K562 (cell line): ENCODE results near the gene ACSM6. TPM values are rescaled to one million over a fixed set of nuclear protein-coding genes. Genes with fewer than 3 reads are reported as not detected.
A peak's percentile ranks its signal among the peaks of the same experiment; 100 is the strongest.

Experiments used
- ASH1L ChIP-seq: fragments of 450-650 bp; IDR thresholded peaks from 2 replicates; pipeline ENCODE4 v1.6.1; 2018; ENCODE audit warnings: borderline replicate concordance, mild to moderate bottlenecking, low read depth; ENCODE audit not compliant: partially characterized antibody
- CBX5 ChIP-seq: IDR thresholded peaks from 2 replicates; pipeline ENCODE4 v1.6.1; 2014; ENCODE audit warnings: low read depth, borderline replicate concordance
- COPS2 ChIP-seq: fragments of 450-650 bp; conservative IDR thresholded peaks from 2 replicates; pipeline ENCODE4 v1.6.1; 2016; ENCODE audit warnings: mild to moderate bottlenecking, moderate library complexity
- CREB3 ChIP-seq: fragments of 450-650 bp; conservative IDR thresholded peaks from 2 replicates; pipeline ENCODE4 v1.6.1; 2016; ENCODE audit warnings: missing genetic modification characterization, low read depth, mild to moderate bottlenecking, missing compliant biosample characterization, moderate library complexity
- CREM ChIP-seq: IDR thresholded peaks from 2 replicates; pipeline ENCODE4 v1.6.1; 2014; ENCODE audit warnings: antibody characterized with exemption, low read depth
- EGR1 ChIP-seq: fragments of 450-650 bp; conservative IDR thresholded peaks from 2 replicates; pipeline ENCODE4 v1.6.1; 2017; ENCODE audit warnings: mild to moderate bottlenecking
- FOXK2 ChIP-seq, 2 experiments: fragments of 450-650 bp; IDR thresholded peaks in 1 of 2; conservative IDR thresholded peaks in 1 of 2; 2 replicates each; pipeline ENCODE4 v1.6.1; 2016; ENCODE audit warnings: low read depth in 2 of 2, mild to moderate bottlenecking in 1 of 2
- GATA2 ChIP-seq: sonication (generic); formaldehyde crosslinking; IDR thresholded peaks from 2 replicates; pipeline ENCODE4 v1.4.0; 2020; ENCODE audit warnings: mild to moderate bottlenecking, missing genetic modification reagents
- HIVEP1 ChIP-seq: fragments of 250-450 bp; sonication (Bioruptor Pico); IDR thresholded peaks from 2 replicates; pipeline ENCODE4 v1.4.0; 2020; ENCODE audit warnings: mild to moderate bottlenecking
- NFRKB ChIP-seq: fragments of 450-650 bp; IDR thresholded peaks from 2 replicates; pipeline ENCODE4 v1.6.1; 2016; ENCODE audit warnings: low read depth
- PRMT5 ChIP-seq: sonication (generic); formaldehyde crosslinking; IDR thresholded peaks from 2 replicates; pipeline ENCODE4 v1.5.0; 2020; ENCODE audit warnings: missing genetic modification reagents
- STAT5B ChIP-seq: fragments of 250-450 bp; sonication (Bioruptor Pico); IDR thresholded peaks from 2 replicates; pipeline ENCODE4 v1.8.0; 2021; ENCODE audit warnings: mild to moderate bottlenecking, inconsistent platforms
- TEAD1 ChIP-seq, 2 experiments: fragments of 450-650 bp in 1 of 2; sonication (generic) in 1 of 2; formaldehyde crosslinking; IDR thresholded peaks; 2 replicates each; pipeline versions ENCODE4 v1.4.0 to v1.8.0; 2020 to 2022; ENCODE audit warnings: mild to moderate bottlenecking in 2 of 2, missing genetic modification reagents in 1 of 2
- TEAD4 ChIP-seq, 2 experiments: sonication (generic) in 1 of 2; formaldehyde crosslinking in 1 of 2; IDR thresholded peaks; 2 replicates each; pipeline versions ENCODE4 v1.6.1 to v1.8.0; 2012 to 2022; ENCODE audit warnings: borderline replicate concordance in 1 of 2, inconsistent platforms in 1 of 2, low read length in 1 of 2, mild to moderate bottlenecking in 1 of 2, missing genetic modification reagents in 1 of 2
- TGIF2 ChIP-seq: sonication (generic); formaldehyde crosslinking; IDR thresholded peaks from 2 replicates; pipeline ENCODE4 v1.8.1; 2022; ENCODE audit warnings: mild to moderate bottlenecking, missing genetic modification reagents, moderate library complexity
- ZC3H8 ChIP-seq: fragments of 450-650 bp; IDR thresholded peaks from 2 replicates; pipeline ENCODE4 v1.6.1; 2017
- ZKSCAN1 ChIP-seq: fragments of 150-350 bp; IDR thresholded peaks from 2 replicates; pipeline ENCODE4 v1.6.1; 2016; ENCODE audit warnings: low read depth, low read length
- ZKSCAN8 ChIP-seq: fragments of 200-800 bp; sonication (Bioruptor generic); IDR thresholded peaks from 2 replicates; pipeline ENCODE4 v1.6.1; 2016; ENCODE audit warnings: missing genetic modification characterization, missing compliant biosample characterization
- ZNF143 ChIP-seq: sonication (generic); formaldehyde crosslinking; IDR thresholded peaks from 2 replicates; pipeline ENCODE4 v1.9.0; 2022; ENCODE audit warnings: mild to moderate bottlenecking, missing genetic modification reagents
- ZNF316 ChIP-seq: fragments of 450-650 bp; IDR thresholded peaks from 2 replicates; pipeline ENCODE4 v1.6.1; 2016
- ZNF445 ChIP-seq: fragments of 250-450 bp; sonication (Bioruptor Pico); IDR thresholded peaks from 2 replicates; pipeline ENCODE4 v1.4.0; 2020; ENCODE audit warnings: low read depth, mild to moderate bottlenecking, moderate library complexity
- ZNF592 ChIP-seq: fragments of 450-650 bp; IDR thresholded peaks from 2 replicates; pipeline ENCODE4 v1.6.1; 2017; ENCODE audit warnings: antibody characterized with exemption, mild to moderate bottlenecking
- ZNF639 ChIP-seq, 2 experiments: fragments of 200-800 bp in 1 of 2; sonication (Bioruptor generic) in 1 of 2; sonication (generic) in 1 of 2; formaldehyde crosslinking in 1 of 2; IDR thresholded peaks in 1 of 2; conservative IDR thresholded peaks in 1 of 2; 2 replicates each; pipeline versions ENCODE4 v1.5.0 to v1.6.1; 2016 to 2020; ENCODE audit warnings: missing compliant biosample characterization in 1 of 2, missing genetic modification characterization in 1 of 2, missing genetic modification reagents in 1 of 2
- polyA plus RNA-seq, 8 experiments: library from polyadenylated mRNA; depleted of rRNA in 4 of 8; stranded (reverse) in 5 of 8; unstranded in 3 of 8; fragments of >200 nt; fragmentation: Nextera tagmentation in 2 of 8; fragmentation: Illumina TruSeq in 1 of 8; extraction: Ambion mirVana in 2 of 8; extraction: Trizol in 1 of 8; gene quantifications; 2 replicates each; pipeline versions ENCODE4 v1.2.1 to v1.2.3, GENCODE V29; 2011 to 2014; ENCODE audit warnings: inconsistent platforms in 1 of 8, missing spikeins in 1 of 8
- total RNA-seq, 7 experiments: library from RNA; depleted of rRNA in 6 of 7; stranded (reverse); fragments of >200 nt in 6 of 7; fragmentation: Illumina TruSeq in 2 of 7; extraction: Trizol in 2 of 7; gene quantifications; 2 replicates each; pipeline versions ENCODE4 v1.2.1 to v1.2.3, GENCODE V29; 2011 to 2021; ENCODE audit warnings: low replicate concordance in 1 of 7

The ACSM6 gene
- total and polyA plus RNA-seq, 9 of the 15 experiments (the other 6 are each of a cell fraction or from before 2014, with no cell fraction given) = not detected

GRCh38 chr10:95229724-95230627 is 35.9 kb downstream of the ACSM6 start (continued):
- TF ChIP-seq ZNF639 (CRISPR knock-in tag; conservative IDR thresholded peaks at IDR 0.05 in 1 of 2, IDR thresholded peaks at IDR 0.05 in 1 of 2) (no peak), ZKSCAN1 (no peak), STAT5B (CRISPR knock-in tag) (no peak), ZNF445 (no peak), HIVEP1 (CRISPR knock-in tag) (no peak), CREB3 (no peak), CBX5 (no peak), ZNF143 (CRISPR knock-in tag) (no peak), ZNF316 (peak; percentile 58), ZC3H8 (no peak), PRMT5 (no peak), CREM (no peak), ASH1L (no peak), TGIF2 (CRISPR knock-in tag) (no peak), GATA2 (CRISPR knock-in tag) (no peak), TEAD4 (IDR thresholded peaks at IDR 0.05; ENCODE audit: low read length) (peak; percentile 64), TEAD4 (CRISPR knock-in tag; IDR thresholded peaks at IDR 0.05; ENCODE audit: borderline replicate concordance) (no peak), ZNF592 (no peak), COPS2 (no peak), ZKSCAN8 (no peak), NFRKB (no peak), EGR1 (no peak), TEAD1 (CRISPR knock-in tag; IDR thresholded peaks at IDR 0.05) (peak in 1 of 2 experiments; percentile 65; a peak in 1 of 4 replicates), FOXK2 (conservative IDR thresholded peaks at IDR 0.05 in 1 of 2, IDR thresholded peaks at IDR 0.05 in 1 of 2; ENCODE audit: low read depth in 2 of 2) (no peak)
